Measurements from ENCODE around the gene MIGA1. TPM values are rescaled to one million over a fixed set of nuclear protein-coding genes. Genes with fewer than 3 reads are reported as not detected.
"Not testable (repeated sequence)": the region's sequence is repeated elsewhere in the genome, so short reads cannot be mapped to it uniquely, and the experiment has no call there.

The MIGA1 gene
- total RNA-seq, 2 experiments from 2014 or later = 7.7 to 8.8 TPM

GRCh38 chr1:77759071-77760028 lies 20.1 kb upstream of the MIGA1 start, which contains the start of gene USP33:
Gene USP33 (minus strand): TSS chr1:77759852. CDS start chr1:77741697, 18,155 bp downstream.
- Mint-ChIP-seq H3K27me3 (ENCODE audit: low read depth) (no peaks in the 10 kb centered on the region), H3K27ac (peak within 1 kb of the TSS; percentile 93), H3K36me3 (ENCODE audit: low read depth) (no peaks in the 10 kb centered on the region), H3K4me1 (ENCODE audit: low read depth) (peaks cover 46% of the 10 kb centered on the region), H3K4me3 (peak within 1 kb of the TSS; percentile 90), H3K9me3 (no peaks in the 10 kb centered on the region)
- DNase-seq = peak; percentile 93
- intact Hi-C loops (cut with micrococcal nuclease) = loop anchor here (1.0 to 10.0 kb wide), 10 partner anchors 20 to 1975 kb away; partner anchors contain the start of genes DNAJB4, FUBP1, MIGA1 and PIGK
- CTCF ChIA-PET = no interaction called here

DNA sequence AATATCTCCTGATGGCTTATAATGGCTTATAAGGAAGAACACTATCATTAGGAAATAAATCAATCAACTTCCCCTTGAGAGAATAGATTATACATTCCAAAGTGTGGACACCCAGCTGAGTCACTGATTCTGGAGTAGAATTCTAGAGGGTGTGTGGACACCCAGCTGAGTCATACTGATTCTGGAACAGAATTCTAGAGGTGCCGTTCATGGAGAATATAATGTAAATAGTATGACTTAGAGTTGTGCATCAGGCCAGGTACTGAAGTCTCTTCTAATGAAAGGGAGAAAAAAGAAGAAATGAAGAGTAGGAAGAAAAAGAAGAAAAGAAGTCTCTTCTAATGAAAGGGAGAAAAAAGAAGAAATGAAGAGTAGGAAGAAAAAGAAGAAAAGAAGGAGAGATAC lies 17.4 kb upstream of the MIGA1 start:
- Mint-ChIP-seq H3K4me3 (no peak overlapping the region), H3K27ac (no peak overlapping the region), H3K4me1 (ENCODE audit: low read depth) (peaks cover 25% of the 10 kb centered on the region), H3K36me3 (ENCODE audit: low read depth) (no peaks in the 10 kb centered on the region), H3K27me3 (ENCODE audit: low read depth) (no peaks in the 10 kb centered on the region), H3K9me3 (no peaks in the 10 kb centered on the region)
- no peak for DNase-seq
- intact Hi-C loops (cut with micrococcal nuclease) = no loop called here
- CTCF ChIA-PET = interaction anchor here (1.0 kb wide), 1 partner anchor 10 kb away, joined by 3 read pairs; no protein-coding TSS in a partner anchor

GRCh38 chr1:77768006-77768405 lies 11.4 kb upstream of the MIGA1 start:
- H3K4me3 Mint-ChIP-seq = no peak overlapping the region
- H3K4me1 Mint-ChIP-seq (ENCODE audit: low read depth) = peaks cover 8% of the 10 kb centered on the region
- DNase-seq = no peak
- intact Hi-C loops (cut with micrococcal nuclease) = no loop called here
- H3K27ac Mint-ChIP-seq = no peak overlapping the region
- no peaks in the 10 kb centered on the region for H3K9me3 Mint-ChIP-seq
- CTCF ChIA-PET = interaction anchor here (0.6 to 1.3 kb wide), 2 partner anchors 15 to 1980 kb away, joined by 3 to 4 read pairs; no protein-coding TSS in a partner anchor
- no peaks in the 10 kb centered on the region for H3K36me3 Mint-ChIP-seq (ENCODE audit: low read depth)
- H3K27me3 Mint-ChIP-seq (ENCODE audit: low read depth) = no peaks in the 10 kb centered on the region

DNA sequence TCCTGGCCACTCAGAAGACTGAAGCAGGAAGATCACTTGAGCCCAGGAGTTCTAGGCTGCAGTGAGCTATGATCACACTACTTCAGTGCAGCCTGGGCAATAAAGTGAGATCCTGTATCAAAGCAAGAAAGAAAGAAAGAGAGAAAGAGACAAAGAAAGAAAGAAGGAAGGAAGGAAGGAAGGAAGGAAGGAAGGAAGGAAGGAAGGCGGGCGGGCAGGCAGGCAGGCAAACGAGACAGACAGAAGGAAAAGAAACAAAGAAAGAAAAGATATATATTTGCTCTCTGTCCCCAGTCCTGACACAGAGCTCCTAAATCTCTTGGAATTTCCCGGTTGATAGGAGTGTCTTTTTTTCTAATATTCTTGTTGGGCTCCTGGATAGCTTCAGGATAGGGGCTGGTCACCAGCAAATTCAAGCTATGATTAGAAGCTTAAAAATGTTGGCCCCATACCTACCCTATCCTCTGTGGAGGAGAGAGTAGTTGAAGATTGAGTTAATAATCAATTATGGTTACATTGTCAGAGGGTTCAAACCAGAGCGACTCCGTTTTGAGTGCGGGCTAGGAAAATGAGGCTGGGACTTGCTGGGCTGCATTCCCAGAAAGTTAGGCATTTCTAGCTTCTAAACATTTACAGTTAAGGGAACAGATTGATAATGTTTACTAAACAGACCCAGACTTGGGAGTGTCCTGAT lies 3.3 kb upstream of the MIGA1 start:
- no peak for DNase-seq
- intact Hi-C loops (cut with micrococcal nuclease) = no loop called here
- no peak overlapping the region for H3K4me3 Mint-ChIP-seq
- peaks cover 18% of the 10 kb centered on the region for H3K4me1 Mint-ChIP-seq (ENCODE audit: low read depth)
- CTCF ChIA-PET = interaction anchor here (0.7 to 1.3 kb wide), 2 partner anchors 24 to 44 kb away, joined by 4 read pairs; no protein-coding TSS in a partner anchor
- H3K36me3 Mint-ChIP-seq (ENCODE audit: low read depth) = no peaks in the 10 kb centered on the region
- H3K27me3 Mint-ChIP-seq (ENCODE audit: low read depth) = no peaks in the 10 kb centered on the region
- H3K9me3 Mint-ChIP-seq = no peaks in the 10 kb centered on the region
- no peak overlapping the region for H3K27ac Mint-ChIP-seq

DNA sequence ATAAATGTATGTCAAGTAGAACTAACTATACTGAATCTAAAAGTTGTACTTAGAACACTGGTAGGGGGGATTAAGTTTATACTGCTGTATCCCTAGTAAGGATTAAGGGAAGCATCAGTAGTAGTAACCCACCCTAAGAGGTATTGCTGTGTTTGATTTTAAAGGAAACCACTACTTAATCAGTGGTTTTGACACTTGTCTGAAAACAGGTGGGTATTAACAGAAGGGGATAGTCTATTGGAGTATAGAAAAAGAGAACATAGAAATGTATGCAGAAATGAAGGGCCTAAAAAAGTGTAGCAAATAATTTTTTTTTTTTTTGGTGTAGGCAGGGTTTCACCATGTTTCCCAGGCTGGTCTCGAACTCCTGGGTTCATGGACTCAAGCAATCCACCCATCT lies 2.2 kb downstream of the MIGA1 start:
- intact Hi-C loops (cut with micrococcal nuclease) = no loop called here
- Mint-ChIP-seq H3K4me3 (no peak overlapping the region), H3K4me1 (ENCODE audit: low read depth) (peaks cover 34% of the 10 kb centered on the region), H3K9me3 (peaks cover 5% of the 10 kb centered on the region), H3K36me3 (ENCODE audit: low read depth) (peaks cover 28% of the 10 kb centered on the region), H3K27me3 (ENCODE audit: low read depth) (no peaks in the 10 kb centered on the region), H3K27ac (no peak overlapping the region)
- CTCF ChIA-PET = no interaction called here
- no peak for DNase-seq

- Mint-ChIP-seq H3K27me3 (ENCODE audit: low read depth) (no peaks in the 10 kb centered on the region), H3K9me3 (peaks cover 7% of the 10 kb centered on the region), H3K36me3 (ENCODE audit: low read depth) (peaks cover 36% of the 10 kb centered on the region), H3K4me1 (ENCODE audit: low read depth) (peaks cover 34% of the 10 kb centered on the region), H3K4me3 (no peak overlapping the region), H3K27ac (peak overlapping the region; percentile 3)
- intact Hi-C loops (cut with micrococcal nuclease) = no loop called here
- DNase-seq = no peak
- CTCF ChIA-PET = no interaction called here
Observed at GRCh38 chr1:77783141-77783540, 3.7 kb downstream of the MIGA1 start.

- H3K27ac Mint-ChIP-seq; intact Hi-C loops (cut with micrococcal nuclease); CTCF ChIA-PET; H3K27me3 Mint-ChIP-seq (ENCODE audit: low read depth); H3K9me3 Mint-ChIP-seq; H3K4me3 Mint-ChIP-seq; DNase-seq: not testable (repeated sequence)
- peaks cover 48% of the 10 kb centered on the region for H3K36me3 Mint-ChIP-seq (ENCODE audit: low read depth)
- H3K4me1 Mint-ChIP-seq (ENCODE audit: low read depth) = peaks cover 15% of the 10 kb centered on the region
Observed at GRCh38 chr1:77786093-77786741, 6.8 kb downstream of the MIGA1 start.

DNA sequence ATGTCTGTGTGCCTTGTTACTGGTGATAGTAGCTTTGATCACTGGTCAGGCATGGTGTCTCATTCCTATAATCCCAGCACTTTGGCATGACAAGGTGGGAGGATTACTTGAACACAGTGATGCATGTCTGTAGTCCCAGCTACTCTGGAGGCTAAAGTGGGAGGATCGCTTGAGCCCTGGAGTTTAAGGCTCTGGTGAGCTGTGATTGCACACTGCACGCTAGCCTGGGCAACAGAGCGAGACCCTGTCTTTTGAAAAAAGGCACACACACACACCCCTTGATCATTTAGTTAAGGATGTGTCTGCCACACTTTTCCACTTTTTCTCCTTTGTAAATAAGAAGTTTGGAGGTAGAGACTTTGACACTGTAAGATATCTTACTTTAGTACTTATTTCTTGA lies 15.1 kb downstream of the MIGA1 start:
- H3K36me3 Mint-ChIP-seq (ENCODE audit: low read depth) = peaks cover 12% of the 10 kb centered on the region
- peaks cover 10% of the 10 kb centered on the region for H3K4me1 Mint-ChIP-seq (ENCODE audit: low read depth)
- H3K27ac Mint-ChIP-seq = no peak overlapping the region
- H3K27me3 Mint-ChIP-seq (ENCODE audit: low read depth) = no peaks in the 10 kb centered on the region
- DNase-seq = no peak
- no peaks in the 10 kb centered on the region for H3K9me3 Mint-ChIP-seq
- intact Hi-C loops (cut with micrococcal nuclease) = no loop called here
- H3K4me3 Mint-ChIP-seq = no peak overlapping the region
- CTCF ChIA-PET = interaction anchor here (0.7 kb wide), 1 partner anchor 51 kb away, joined by 4 read pairs; no protein-coding TSS in a partner anchor

DNA sequence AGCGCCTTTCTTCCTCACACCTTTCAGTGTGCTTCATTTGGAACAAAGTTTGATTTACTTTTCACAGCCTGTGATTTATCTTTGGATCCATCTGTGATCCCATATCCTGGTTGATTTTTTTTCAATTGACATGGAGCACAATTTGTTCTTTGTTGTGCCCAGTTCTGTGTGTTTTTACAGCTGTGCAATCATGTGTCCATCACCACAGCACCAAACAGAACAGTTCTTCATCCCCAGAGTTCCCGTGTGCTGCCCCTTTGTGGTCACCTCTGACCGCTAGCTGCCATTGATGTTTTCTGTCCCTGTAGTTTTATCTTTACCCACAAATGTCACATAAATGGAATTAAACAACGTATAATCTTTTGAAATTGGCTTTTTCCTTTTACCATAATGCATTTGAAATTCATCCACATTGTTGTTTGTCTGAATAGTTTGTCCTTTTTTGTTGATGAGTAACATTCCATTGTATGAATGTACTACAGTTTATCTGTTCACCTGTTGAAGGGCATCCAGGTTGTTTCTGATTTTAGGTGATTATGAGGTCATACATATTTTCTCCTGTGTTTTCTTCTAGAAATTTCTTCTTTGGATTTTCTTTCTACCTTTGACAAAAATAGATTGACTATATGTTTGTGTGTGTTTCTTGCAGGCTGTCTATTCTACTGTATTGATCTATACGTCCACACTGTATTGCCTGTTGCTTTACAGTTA lies 17.4 kb downstream of the MIGA1 start:
- intact Hi-C loops (cut with micrococcal nuclease) = no loop called here
- Mint-ChIP-seq H3K27ac (no peak overlapping the region), H3K4me3 (no peak overlapping the region), H3K9me3 (no peaks in the 10 kb centered on the region), H3K27me3 (ENCODE audit: low read depth) (no peaks in the 10 kb centered on the region), H3K36me3 (ENCODE audit: low read depth) (peaks cover 13% of the 10 kb centered on the region), H3K4me1 (ENCODE audit: low read depth) (peaks cover 10% of the 10 kb centered on the region)
- CTCF ChIA-PET = interaction anchor here (0.6 to 0.8 kb wide), 3 partner anchors 30 to 116 kb away, joined by 3 read pairs; no protein-coding TSS in a partner anchor
- DNase-seq = no peak

- Mint-ChIP-seq H3K4me1 (ENCODE audit: low read depth) (peaks cover 6% of the 10 kb centered on the region), H3K27me3 (ENCODE audit: low read depth) (no peaks in the 10 kb centered on the region), H3K9me3 (no peaks in the 10 kb centered on the region), H3K36me3 (ENCODE audit: low read depth) (peaks cover 14% of the 10 kb centered on the region), H3K27ac (no peak overlapping the region), H3K4me3 (no peak overlapping the region)
- CTCF ChIA-PET = interaction anchor here (0.8 kb wide), 1 partner anchor 29 kb away, joined by 3 read pairs; no protein-coding TSS in a partner anchor
- intact Hi-C loops (cut with micrococcal nuclease) = no loop called here
- DNase-seq = no peak
Observed at GRCh38 chr1:77797991-77798390, 18.5 kb downstream of the MIGA1 start.

DNA sequence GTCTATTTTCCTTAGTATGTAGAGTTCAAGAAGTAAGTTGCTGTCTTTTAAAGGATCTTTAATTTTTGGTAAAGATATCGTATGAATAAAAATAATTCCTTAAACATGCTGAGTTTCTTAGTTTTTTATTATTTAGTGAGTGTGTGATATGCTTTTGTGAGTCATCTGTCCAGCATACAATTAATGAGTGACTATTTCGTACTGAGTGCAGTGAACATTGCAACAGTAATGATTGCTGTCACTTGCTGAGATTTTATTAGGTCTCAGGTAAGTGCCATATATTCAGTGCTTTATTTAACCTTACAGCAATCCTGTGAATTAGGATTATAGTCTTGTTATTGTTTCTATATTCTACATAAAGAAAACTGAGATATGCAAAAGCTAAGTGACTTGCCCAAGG lies 22.6 kb downstream of the MIGA1 start:
- Mint-ChIP-seq H3K4me3 (no peak overlapping the region), H3K27ac (no peak overlapping the region), H3K9me3 (no peaks in the 10 kb centered on the region), H3K36me3 (ENCODE audit: low read depth) (peaks cover 20% of the 10 kb centered on the region), H3K4me1 (ENCODE audit: low read depth) (peaks cover 2% of the 10 kb centered on the region), H3K27me3 (ENCODE audit: low read depth) (no peaks in the 10 kb centered on the region)
- CTCF ChIA-PET = no interaction called here
- intact Hi-C loops (cut with micrococcal nuclease) = no loop called here
- no peak for DNase-seq

Data from activated naive CD4-positive, alpha-beta T cell treated with anti-CD3 and anti-CD28 coated beads for 36 hours (primary cell).